ENCODE measurements around the gene RPA3.

RPA3 gene

GRCh38 chr7:7746458-7746857 lies 28.1 kb upstream of the RPA3 start:
- no peak for TF ChIP-seq MAX (IDR thresholded peaks at IDR 0.05; ENCODE audit: low read depth, low read length)
- no peak for TF ChIP-seq MYC (IDR thresholded peaks at IDR 0.05; ENCODE audit: low read depth, low read length)
- no peak for TF ChIP-seq POLR2A (IDR thresholded peaks at IDR 0.05; ENCODE audit: extremely low read depth, insufficient read length)
- TF ChIP-seq CTCF (IDR thresholded peaks at IDR 0.05; ENCODE audit: low read depth, low read length), result no peak
- H3K4me3 ChIP-seq (ENCODE audit: low read depth, low read length), result no peak overlapping the region
- no peak for DNase-seq (ENCODE audit: low read depth)

GRCh38 chr7:7745966-7746365 lies 27.6 kb upstream of the RPA3 start:
- no peak overlapping the region for H3K4me3 ChIP-seq (ENCODE audit: low read depth, low read length)
- DNase-seq (ENCODE audit: low read depth), result no peak
- TF ChIP-seq MAX (IDR thresholded peaks at IDR 0.05; ENCODE audit: low read depth, low read length) (no peak), POLR2A (IDR thresholded peaks at IDR 0.05; ENCODE audit: extremely low read depth, insufficient read length) (no peak), CTCF (IDR thresholded peaks at IDR 0.05; ENCODE audit: low read depth, low read length) (no peak), MYC (IDR thresholded peaks at IDR 0.05; ENCODE audit: low read depth, low read length) (no peak)

GRCh38 chr7:7745258-7745657 lies 26.9 kb upstream of the RPA3 start:
- TF ChIP-seq MYC (IDR thresholded peaks at IDR 0.05; ENCODE audit: low read depth, low read length) (no peak), MAX (IDR thresholded peaks at IDR 0.05; ENCODE audit: low read depth, low read length) (no peak), POLR2A (IDR thresholded peaks at IDR 0.05; ENCODE audit: extremely low read depth, insufficient read length) (no peak), CTCF (IDR thresholded peaks at IDR 0.05; ENCODE audit: low read depth, low read length) (no peak)
- H3K4me3 ChIP-seq (ENCODE audit: low read depth, low read length), result no peak overlapping the region
- no peak for DNase-seq (ENCODE audit: low read depth)

- H3K4me3 ChIP-seq (ENCODE audit: low read depth, low read length), result no peak overlapping the region
- DNase-seq (ENCODE audit: low read depth), result no peak
- TF ChIP-seq MAX (IDR thresholded peaks at IDR 0.05; ENCODE audit: low read depth, low read length), result no peak
Measured at GRCh38 chr7:7742223-7742622, 23.8 kb upstream of the RPA3 start.

- no peak overlapping the region for H3K4me3 ChIP-seq (ENCODE audit: low read depth, low read length)
- TF ChIP-seq CTCF (IDR thresholded peaks at IDR 0.05; ENCODE audit: low read depth, low read length) (no peak), MAX (IDR thresholded peaks at IDR 0.05; ENCODE audit: low read depth, low read length) (no peak), MYC (IDR thresholded peaks at IDR 0.05; ENCODE audit: low read depth, low read length) (no peak), POLR2A (IDR thresholded peaks at IDR 0.05; ENCODE audit: extremely low read depth, insufficient read length) (no peak)
- DNase-seq (ENCODE audit: low read depth), result no peak
Measured at GRCh38 chr7:7740037-7740355, 21.6 kb upstream of the RPA3 start.

- no peak for TF ChIP-seq CTCF (IDR thresholded peaks at IDR 0.05; ENCODE audit: low read depth, low read length)
- TF ChIP-seq MYC (IDR thresholded peaks at IDR 0.05; ENCODE audit: low read depth, low read length), result no peak
- no peak for TF ChIP-seq MAX (IDR thresholded peaks at IDR 0.05; ENCODE audit: low read depth, low read length)
- TF ChIP-seq POLR2A (IDR thresholded peaks at IDR 0.05; ENCODE audit: extremely low read depth, insufficient read length), result no peak
- H3K4me3 ChIP-seq (ENCODE audit: low read depth, low read length), result no peak overlapping the region
- DNase-seq (ENCODE audit: low read depth), result no peak
Measured at GRCh38 chr7:7739204-7740036, 21.0 kb upstream of the RPA3 start.
